GM23248 (cell line): Measurements from ENCODE around the gene PDE8B. TPM values are rescaled to one million over a fixed set of nuclear protein-coding genes. Genes with fewer than 3 reads are reported as not detected.

Experiments used
- DNase-seq: peaks from one replicate; pipeline ENCODE4 v3.0.0-alpha.2; 2015
- H2AFZ ChIP-seq: fragments of 200-600 bp; sonication (generic); 2 replicates; pipeline ENCODE4 v1.6.1; 2016; ENCODE audit warnings: antibody characterized with exemption
- H3F3A ChIP-seq: fragments of 200-600 bp; sonication (generic); 2 replicates; pipeline ENCODE4 v1.6.1; 2016; ENCODE audit warnings: mild to moderate bottlenecking, antibody characterized with exemption, mixed run types; ENCODE audit not compliant: insufficient read depth
- H3K27ac ChIP-seq: fragments of 200-600 bp; sonication (generic); 2 replicates; pipeline ENCODE4 v1.5.1; 2016; ENCODE audit warnings: mild to moderate bottlenecking
- H3K27me3 ChIP-seq: fragments of 200-600 bp; sonication (generic); replicated peaks from 2 replicates; pipeline ENCODE4 v1.6.1; 2016; ENCODE audit warnings: mild to moderate bottlenecking; ENCODE audit not compliant: insufficient read depth
- H3K36me3 ChIP-seq: fragments of 200-600 bp; sonication (generic); 2 replicates; pipeline ENCODE4 v1.6.1; 2016; ENCODE audit warnings: low read depth, mild to moderate bottlenecking
- H3K4me1 ChIP-seq: fragments of 200-600 bp; sonication (generic); 2 replicates; pipeline ENCODE4 v1.6.1; 2016; ENCODE audit warnings: mild to moderate bottlenecking; ENCODE audit not compliant: insufficient read depth
- H3K4me2 ChIP-seq: fragments of 200-600 bp; sonication (generic); one replicate; pipeline ENCODE4 v1.6.1; 2016; ENCODE audit warnings: mild to moderate bottlenecking; ENCODE audit not compliant: unreplicated experiment
- H3K4me3 ChIP-seq: fragments of 200-600 bp; sonication (generic); 2 replicates; pipeline ENCODE4 v1.5.1; 2016; ENCODE audit warnings: mild to moderate bottlenecking
- H3K79me2 ChIP-seq: fragments of 200-600 bp; sonication (generic); 2 replicates; pipeline ENCODE4 v1.6.1; 2016; ENCODE audit warnings: mild to moderate bottlenecking; ENCODE audit not compliant: insufficient read depth
- H3K9ac ChIP-seq: fragments of 200-600 bp; sonication (generic); 2 replicates; pipeline ENCODE4 v1.6.1; 2016; ENCODE audit warnings: mild to moderate bottlenecking
- H3K9me2 ChIP-seq: fragments of 200-600 bp; sonication (generic); 2 replicates; pipeline ENCODE4 v1.6.1; 2016; ENCODE audit warnings: mixed run types, mild to moderate bottlenecking, moderate library complexity; ENCODE audit not compliant: insufficient read depth
- H3K9me3 ChIP-seq: fragments of 200-600 bp; sonication (generic); one replicate; pipeline ENCODE4 v1.6.1; 2017; ENCODE audit warnings: low read depth
- H4K20me1 ChIP-seq: fragments of 200-600 bp; sonication (generic); 2 replicates; pipeline ENCODE4 v1.6.0; 2016; ENCODE audit not compliant: insufficient read depth
- EZH2 ChIP-seq: fragments of 200-600 bp; sonication (generic); IDR thresholded peaks from 2 replicates; pipeline ENCODE4 v1.6.1; 2018; ENCODE audit warnings: antibody characterized with exemption, mild to moderate bottlenecking; ENCODE audit not compliant: insufficient read depth, poor library complexity, severe bottlenecking
- EZH2phosphoT487 ChIP-seq: fragments of 200-600 bp; sonication (generic); IDR thresholded peaks from 2 replicates; pipeline ENCODE4 v1.6.1; 2018; ENCODE audit warnings: antibody characterized with exemption, moderate library complexity, mild to moderate bottlenecking, low read depth; ENCODE audit not compliant: insufficient read depth
- WGBS, 2 experiments: methylation state at CpG; one replicate each; pipeline ENCODE4 v1.1.6; 2015 to 2017; ENCODE audit warnings: low lambda C conversion rate in 2 of 2, low coverage in 1 of 2; ENCODE audit errors: missing lambda C conversion rate in 2 of 2; 5-methylcytosine and 5-hydroxymethylcytosine counted together
- in situ Hi-C: fragments of 300-500 bp; cut with MboI; formaldehyde crosslinking; loops from 2 replicates; pipeline ENCODE4 v1.15.0; 2020
- polyA plus RNA-seq: library from polyadenylated mRNA; unstranded; fragments of >200 nt; fragmentation: Nextera tagmentation; extraction: Ambion mirVana; gene quantifications from 2 replicates; pipeline ENCODE4 v1.2.1, GENCODE V29; 2016
- total RNA-seq: library from RNA; depleted of rRNA; stranded (reverse); fragments of >200 nt; shearing (Covaris generic); gene quantifications from 2 replicates; pipeline ENCODE4 v1.2.3, GENCODE V29; 2014

The PDE8B gene
- total and polyA plus RNA-seq, 2 experiments from 2014 or later: 0.40 TPM; not detected in 1

DNA sequence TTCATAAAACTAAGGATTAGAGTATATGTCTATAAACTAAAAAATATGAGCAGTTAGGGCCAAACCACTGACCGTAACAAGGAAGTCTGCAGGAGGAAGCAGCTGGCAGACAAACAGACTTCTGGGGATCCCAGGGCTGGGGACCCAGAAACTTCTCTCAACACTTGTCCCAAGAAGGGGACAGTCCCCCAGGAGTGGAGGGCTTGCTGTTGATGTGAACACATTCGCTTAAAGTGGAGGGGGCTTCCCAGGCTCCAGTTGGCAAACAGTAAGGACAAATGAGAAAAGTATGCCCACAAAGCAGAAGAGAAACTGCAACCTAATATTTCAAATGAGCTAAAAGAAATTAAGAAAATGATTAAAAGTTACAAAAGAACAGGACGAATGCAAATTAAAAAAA, 83.7 kb downstream of the PDE8B start:
- Histone ChIP-seq H3K27ac (no peak overlapping the region), H3K27me3 (no peaks in the 10 kb centered on the region), H3K79me2 (no peaks in the 10 kb centered on the region), H3F3A (peaks cover 15% of the 10 kb centered on the region), H3K36me3 (no peaks in the 10 kb centered on the region), H3K9me2 (no peaks in the 10 kb centered on the region), H3K4me2 (no peak overlapping the region), H3K9me3 (no peaks in the 10 kb centered on the region), H3K9ac (no peak overlapping the region), H3K4me3 (no peak overlapping the region), H2AFZ (no peak overlapping the region), H4K20me1 (no peaks in the 10 kb centered on the region), H3K4me1 (peaks cover 25% of the 10 kb centered on the region)
- no peak for DNase-seq
- no peak for TF ChIP-seq EZH2phosphoT487
- TF ChIP-seq EZH2: no peak
- 92 to 98% methylated on average over 3 of the region's 3 CpGs for WGBS, 2 experiments
- in situ Hi-C loops: no loop called here

DNA sequence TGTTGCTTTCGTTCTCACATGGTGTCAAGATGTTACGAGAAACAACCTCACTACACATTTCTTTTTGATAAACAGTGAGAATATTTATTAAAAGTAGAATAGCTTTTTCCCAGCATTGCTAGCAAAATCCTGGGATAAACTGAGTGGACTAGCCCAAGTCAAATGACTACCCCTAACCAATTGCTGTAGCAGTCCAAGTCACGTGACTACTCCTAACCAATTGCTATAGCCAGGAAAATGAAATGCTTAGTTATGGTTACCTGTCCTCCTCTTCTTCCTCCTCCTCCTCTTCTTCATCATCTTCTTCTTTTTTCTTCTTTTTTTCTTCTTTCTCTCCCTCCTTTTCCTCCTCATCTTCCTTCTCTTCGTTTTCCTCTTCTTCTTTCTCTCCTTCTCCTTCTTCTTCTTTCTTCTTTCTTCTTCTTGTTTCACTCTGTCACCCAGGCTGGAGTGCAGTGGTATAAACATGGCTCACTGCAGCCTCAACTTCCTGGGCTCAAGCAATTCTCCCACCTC, 85.4 kb downstream of the PDE8B start:
- Histone ChIP-seq H3K27ac (no peak overlapping the region), H3K9ac (no peak overlapping the region), H3K4me3 (no peak overlapping the region), H3K9me2 (no peaks in the 10 kb centered on the region), H3K79me2 (no peaks in the 10 kb centered on the region), H3K36me3 (no peaks in the 10 kb centered on the region), H3K4me2 (no peak overlapping the region), H3K9me3 (no peaks in the 10 kb centered on the region), H3K4me1 (peaks cover 27% of the 10 kb centered on the region), H3K27me3 (no peaks in the 10 kb centered on the region), H2AFZ (no peak overlapping the region), H4K20me1 (no peaks in the 10 kb centered on the region), H3F3A (peaks cover 15% of the 10 kb centered on the region)
- in situ Hi-C loops: no loop called here
- 76 to 85% methylated on average over 4 of the region's 4 CpGs for WGBS, 2 experiments
- no peak for DNase-seq
- no peak for TF ChIP-seq EZH2
- TF ChIP-seq EZH2phosphoT487: no peak

DNA sequence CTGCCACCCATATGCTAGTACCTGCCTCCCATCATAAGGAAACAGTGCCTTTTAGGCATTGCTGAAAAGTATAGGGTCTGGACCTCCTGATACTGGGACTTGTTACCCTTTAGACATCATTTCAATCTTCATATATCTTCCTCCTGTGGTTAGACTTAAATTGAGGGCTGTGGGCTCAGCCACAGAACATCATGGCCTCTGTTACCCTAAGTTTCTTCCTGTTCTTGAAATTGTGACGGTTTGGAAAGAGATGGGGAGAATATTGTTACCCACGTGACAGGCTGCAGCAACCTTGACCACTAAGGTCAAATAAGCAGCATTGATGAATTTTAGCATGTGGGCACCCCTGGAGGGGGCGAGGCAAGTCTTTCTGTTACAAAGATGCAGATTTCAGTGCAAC, 87.7 kb downstream of the PDE8B start:
- peaks cover 21% of the 10 kb centered on the region for H3K4me1 ChIP-seq
- H2AFZ ChIP-seq: no peak overlapping the region
- no peak overlapping the region for H3K9ac ChIP-seq
- H3K27ac ChIP-seq: no peak overlapping the region
- 86 to 90% methylated on average over 3 of the region's 3 CpGs for WGBS, 2 experiments
- H3K4me3 ChIP-seq: no peak overlapping the region
- H3K4me2 ChIP-seq: no peak overlapping the region
- in situ Hi-C loops: no loop called here
- DNase-seq: no peak
- H3K27me3 ChIP-seq: no peaks in the 10 kb centered on the region
- H3K9me3 ChIP-seq: no peaks in the 10 kb centered on the region
- H3K9me2 ChIP-seq: no peaks in the 10 kb centered on the region
- no peaks in the 10 kb centered on the region for H4K20me1 ChIP-seq
- H3K36me3 ChIP-seq: no peaks in the 10 kb centered on the region
- no peaks in the 10 kb centered on the region for H3K79me2 ChIP-seq
- TF ChIP-seq EZH2 (no peak), EZH2phosphoT487 (no peak)
- H3F3A ChIP-seq: peaks cover 17% of the 10 kb centered on the region

DNA sequence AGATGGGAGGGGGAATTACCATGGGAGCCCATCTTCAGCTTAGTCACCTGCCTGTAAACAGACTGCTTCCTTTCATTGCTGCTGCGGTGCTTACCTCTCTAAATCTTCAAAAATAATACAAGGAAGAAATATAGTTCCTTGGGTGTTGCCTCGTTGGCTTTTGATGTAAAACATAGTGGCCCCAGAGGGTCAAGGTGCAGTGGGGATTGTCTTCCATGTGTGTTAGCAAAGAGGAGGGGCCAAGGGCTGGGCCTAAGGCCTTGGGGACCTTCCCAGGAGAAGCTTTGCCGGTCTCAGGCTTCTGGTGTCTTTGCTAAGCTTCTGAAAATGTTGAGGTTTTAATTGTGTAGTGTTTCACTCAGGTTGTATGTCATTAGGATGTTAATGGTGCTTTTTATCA, 90.0 kb downstream of the PDE8B start:
- peaks cover 15% of the 10 kb centered on the region for H3F3A ChIP-seq

DNA sequence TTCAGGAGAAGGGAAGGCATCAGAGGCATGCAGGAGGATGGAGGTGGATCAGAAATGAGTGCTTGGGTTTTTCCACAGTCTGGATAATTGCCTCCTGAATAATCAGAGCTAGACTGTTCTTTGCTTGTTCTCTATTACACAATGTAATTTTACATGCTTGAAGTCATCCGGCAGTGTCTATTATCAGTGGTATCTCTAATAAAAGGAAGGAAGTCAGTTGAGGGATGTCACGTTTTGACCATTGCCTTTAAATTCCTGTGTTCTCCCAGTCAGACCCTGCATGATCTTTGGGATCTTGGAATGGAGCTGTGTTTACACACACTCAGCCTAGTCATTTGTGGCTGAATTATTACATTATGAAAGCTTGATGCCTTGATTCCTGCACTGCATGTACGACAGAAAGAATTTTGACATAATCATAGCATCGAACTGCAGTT, 91.0 kb downstream of the PDE8B start:
- H3K9ac ChIP-seq: no peak overlapping the region
- no peaks in the 10 kb centered on the region for H3K9me3 ChIP-seq
- 6 to 9% methylated on average over 4 of the region's 4 CpGs for WGBS, 2 experiments
- DNase-seq: peak; percentile 62
- H4K20me1 ChIP-seq: no peaks in the 10 kb centered on the region
- in situ Hi-C loops: no loop called here
- H3F3A ChIP-seq: peaks cover 25% of the 10 kb centered on the region
- H3K79me2 ChIP-seq: no peaks in the 10 kb centered on the region
- H2AFZ ChIP-seq: peak overlapping the region; percentile 11; the same call in 1 of the 2 replicates
- no peaks in the 10 kb centered on the region for H3K27me3 ChIP-seq
- H3K4me1 ChIP-seq: peaks cover 28% of the 10 kb centered on the region
- peak overlapping the region; percentile 23 for H3K27ac ChIP-seq
- peak overlapping the region; percentile 41 for H3K4me3 ChIP-seq
- H3K4me2 ChIP-seq: peak overlapping the region; percentile 40
- TF ChIP-seq EZH2phosphoT487 (no peak), EZH2 (no peak)
- H3K9me2 ChIP-seq: no peaks in the 10 kb centered on the region
- no peaks in the 10 kb centered on the region for H3K36me3 ChIP-seq

More for the DNA sequence above, 90.0 kb downstream of the PDE8B start:
- 90 to 93% methylated on average over 3 of the region's 3 CpGs for WGBS, 2 experiments
- Histone ChIP-seq H3K9me2 (no peaks in the 10 kb centered on the region), H3K4me2 (no peak overlapping the region), H3K9ac (no peak overlapping the region), H3K4me1 (peaks cover 18% of the 10 kb centered on the region), H2AFZ (no peak overlapping the region), H3K36me3 (no peaks in the 10 kb centered on the region), H3K27ac (no peak overlapping the region), H4K20me1 (no peaks in the 10 kb centered on the region), H3K9me3 (no peaks in the 10 kb centered on the region), H3K27me3 (no peaks in the 10 kb centered on the region), H3K4me3 (no peak overlapping the region), H3K79me2 (no peaks in the 10 kb centered on the region)
- no peak for TF ChIP-seq EZH2phosphoT487
- no peak for TF ChIP-seq EZH2
- DNase-seq: no peak
- in situ Hi-C loops: no loop called here
